ENCODE results near the gene TBX21.

The TBX21 gene

GRCh38 chr17:47697906-47698711 is 34.9 kb upstream of the TBX21 start:
- in situ Hi-C loops (cut with HindIII; ENCODE audit: low sequenced_read_pairs): no loop called here

- in situ Hi-C loops (cut with HindIII; ENCODE audit: low sequenced_read_pairs): no loop called here
These were observed 34.1 kb upstream of the TBX21 start for GRCh38 chr17:47698749-47699535.

- in situ Hi-C loops (cut with HindIII; ENCODE audit: low sequenced_read_pairs): no loop called here
These were observed 33.5 kb upstream of the TBX21 start for GRCh38 chr17:47699536-47699840.

DNA sequence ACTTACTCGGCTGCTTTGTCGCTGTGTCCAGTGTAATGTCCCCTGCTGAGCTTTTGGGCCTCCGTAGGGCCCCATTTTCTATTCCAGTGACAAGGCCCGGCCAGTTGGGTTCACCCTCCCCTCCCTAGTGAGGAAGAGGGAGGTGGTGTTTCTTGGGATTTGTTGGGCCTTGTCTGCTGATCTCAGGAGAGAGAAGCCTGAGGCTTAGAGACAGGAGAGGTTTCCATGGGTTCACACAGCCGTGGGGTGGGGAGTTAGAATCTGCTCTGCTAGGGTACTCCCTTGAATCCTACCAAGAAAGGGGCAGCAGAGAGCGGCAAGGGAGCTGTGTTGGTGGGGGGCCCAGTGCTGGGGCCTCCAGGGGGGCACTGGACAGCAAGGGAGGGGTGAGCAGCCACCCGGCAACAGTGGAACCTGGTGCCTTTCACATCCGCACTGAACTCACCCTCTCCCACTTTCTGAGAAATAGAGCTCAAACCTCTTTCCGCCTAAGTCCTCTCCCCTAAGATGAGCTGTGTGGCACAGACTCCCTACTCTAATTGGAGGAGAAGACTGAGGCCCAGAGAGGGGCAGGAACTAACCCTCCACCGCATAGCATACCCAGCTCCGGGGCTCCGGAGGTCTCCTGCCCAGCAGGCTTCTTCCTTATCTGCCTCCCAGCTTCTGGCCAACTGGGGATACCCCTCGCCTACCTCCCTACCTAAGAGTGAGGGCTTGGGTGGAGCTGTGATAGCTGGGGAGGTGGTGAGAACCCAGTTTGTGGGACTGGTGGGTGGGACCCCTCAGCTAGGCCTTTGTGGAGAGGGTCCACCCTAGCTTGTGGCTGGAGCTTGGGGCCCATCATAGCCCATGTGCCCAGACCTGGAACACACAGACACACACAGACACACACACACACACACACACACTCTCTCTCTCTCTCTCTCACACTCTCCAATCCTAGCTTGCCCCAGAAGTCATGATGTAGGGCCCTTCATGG is 32.3 kb upstream of the TBX21 start:
- in situ Hi-C loops (cut with HindIII; ENCODE audit: low sequenced_read_pairs): no loop called here

DNA sequence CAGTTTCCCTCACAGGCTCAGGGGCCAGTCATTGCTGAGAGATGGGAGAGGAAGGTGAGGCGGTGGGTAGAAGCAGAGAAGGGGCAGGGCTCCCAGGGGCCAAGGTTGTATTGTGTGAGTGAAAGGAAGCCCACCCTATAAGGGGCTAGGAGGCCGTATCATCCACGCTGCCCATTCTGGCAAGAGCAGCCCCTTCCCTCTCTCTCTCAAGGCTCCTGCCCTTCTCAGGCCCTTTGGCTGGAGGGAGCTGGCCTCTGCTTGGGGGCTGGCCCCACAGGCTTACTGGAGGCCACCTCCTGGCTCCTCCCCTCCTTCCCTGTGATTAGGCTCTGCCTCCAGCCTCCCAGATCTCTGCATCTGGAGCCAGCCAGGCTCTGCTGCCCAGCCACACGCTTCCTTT is 31.4 kb upstream of the TBX21 start:
- in situ Hi-C loops (cut with HindIII; ENCODE audit: low sequenced_read_pairs): no loop called here

- in situ Hi-C loops (cut with HindIII; ENCODE audit: low sequenced_read_pairs): no loop called here
These were observed 30.5 kb upstream of the TBX21 start for GRCh38 chr17:47702391-47702995.

- in situ Hi-C loops (cut with HindIII; ENCODE audit: low sequenced_read_pairs): no loop called here
These were observed 29.8 kb upstream of the TBX21 start for GRCh38 chr17:47703191-47703591.

DNA sequence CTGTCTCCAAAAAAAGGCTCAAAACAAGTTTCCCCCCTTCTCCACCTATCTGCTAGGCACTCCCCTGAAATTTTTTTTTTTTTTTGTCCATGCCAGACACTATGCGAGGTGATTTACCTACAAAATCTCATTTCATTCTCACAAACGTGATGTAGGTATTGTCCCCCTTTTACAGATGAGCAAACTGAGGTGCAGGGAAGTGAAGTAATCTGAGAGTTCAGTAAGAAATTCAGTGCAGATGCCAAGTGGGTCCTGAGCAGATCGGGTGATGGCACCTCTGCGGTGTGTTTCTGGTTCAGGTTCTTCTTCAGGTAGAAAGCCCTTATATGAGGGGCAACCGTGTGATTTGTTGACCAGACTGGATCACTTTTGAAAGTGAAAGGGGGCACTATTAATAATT is 29.4 kb upstream of the TBX21 start:
- in situ Hi-C loops (cut with HindIII; ENCODE audit: low sequenced_read_pairs): no loop called here

DNA sequence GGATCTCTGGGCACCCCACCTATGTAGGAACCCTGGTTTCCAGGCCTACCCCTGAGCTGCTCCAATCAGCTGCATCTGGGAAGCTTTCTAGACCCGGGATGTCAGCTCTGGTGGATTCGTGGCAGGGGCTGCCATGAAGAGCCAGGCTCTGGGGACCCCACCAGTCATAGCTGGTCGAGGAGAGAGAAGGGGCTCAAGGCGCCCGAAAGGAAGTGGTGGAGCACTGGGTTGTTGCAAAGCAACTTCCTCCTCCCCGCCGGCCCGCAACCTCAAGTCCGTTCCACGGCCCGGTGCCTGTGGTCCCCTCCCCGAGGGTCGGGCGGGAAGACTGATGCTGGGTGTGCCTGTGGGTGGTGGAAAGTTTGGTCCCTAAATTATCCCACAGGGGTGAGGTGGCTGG is 28.9 kb upstream of the TBX21 start:
- in situ Hi-C loops (cut with HindIII; ENCODE audit: low sequenced_read_pairs): no loop called here

GRCh38 chr17:47704736-47705135 is 28.3 kb upstream of the TBX21 start:
- in situ Hi-C loops (cut with HindIII; ENCODE audit: low sequenced_read_pairs): no loop called here

GRCh38 chr17:47705536-47706530 is 27.2 kb upstream of the TBX21 start:
- in situ Hi-C loops (cut with HindIII; ENCODE audit: low sequenced_read_pairs): no loop called here

DNA sequence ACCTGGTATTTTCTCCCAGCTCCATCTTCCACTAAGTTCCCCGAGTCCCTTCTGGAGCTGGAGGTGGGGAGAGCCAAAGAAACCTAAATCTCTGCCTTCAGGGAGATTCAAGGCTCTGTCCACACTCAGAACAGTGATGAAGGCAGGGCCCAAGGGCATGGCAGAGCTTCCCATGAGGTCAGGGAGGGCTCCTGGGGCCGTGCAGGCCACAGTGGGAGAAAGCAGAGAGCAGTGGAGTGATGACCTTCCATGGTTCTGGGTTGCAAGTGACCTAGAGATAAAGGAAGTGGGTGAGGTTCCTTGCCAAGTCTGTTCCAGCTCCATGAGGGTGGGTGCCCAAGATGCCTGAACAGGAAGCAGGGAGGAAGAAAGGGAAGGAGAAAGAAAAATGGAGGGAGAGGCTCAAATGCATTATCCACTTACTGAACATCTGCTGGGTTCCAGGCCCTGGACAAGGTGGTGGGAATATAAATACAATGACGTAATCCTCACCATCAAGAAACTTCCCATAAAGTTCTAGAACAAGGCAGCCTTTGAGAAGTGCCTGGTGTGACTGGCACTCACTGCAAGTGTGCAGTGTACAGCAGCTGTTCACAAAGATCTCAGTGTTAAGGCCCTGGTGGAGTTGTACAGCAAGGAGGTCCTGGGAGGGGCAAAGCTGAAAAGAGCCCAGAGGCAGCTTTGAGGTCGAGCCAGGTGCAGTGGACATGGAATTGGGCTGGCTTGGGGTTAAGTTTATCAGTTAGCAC is 25.8 kb upstream of the TBX21 start:
- in situ Hi-C loops (cut with HindIII; ENCODE audit: low sequenced_read_pairs): no loop called here

DNA sequence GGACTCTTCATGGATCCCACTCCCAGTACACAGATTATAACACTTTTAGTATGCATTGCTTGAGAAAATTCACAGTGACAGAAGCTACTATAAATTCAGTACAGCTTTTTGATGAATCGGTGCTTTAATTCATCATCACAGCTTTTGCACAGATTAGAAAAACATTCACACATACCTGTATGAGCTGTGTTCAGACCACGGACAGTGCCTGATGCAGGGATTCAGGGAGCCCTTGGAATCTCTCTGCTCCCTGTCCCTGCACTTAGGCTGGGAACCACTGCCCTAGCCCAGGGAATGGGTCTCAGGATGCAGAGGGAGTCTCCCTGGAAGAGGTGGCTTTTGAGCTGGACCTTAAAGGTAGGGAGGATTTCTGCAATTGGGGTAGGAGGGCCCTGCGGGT is 25.2 kb upstream of the TBX21 start:
- in situ Hi-C loops (cut with HindIII; ENCODE audit: low sequenced_read_pairs): no loop called here

- in situ Hi-C loops (cut with HindIII; ENCODE audit: low sequenced_read_pairs): no loop called here
These were observed 24.6 kb upstream of the TBX21 start for GRCh38 chr17:47708312-47708863.

- in situ Hi-C loops (cut with HindIII; ENCODE audit: low sequenced_read_pairs): no loop called here
These were observed 24.0 kb upstream of the TBX21 start for GRCh38 chr17:47708864-47709541.

DNA sequence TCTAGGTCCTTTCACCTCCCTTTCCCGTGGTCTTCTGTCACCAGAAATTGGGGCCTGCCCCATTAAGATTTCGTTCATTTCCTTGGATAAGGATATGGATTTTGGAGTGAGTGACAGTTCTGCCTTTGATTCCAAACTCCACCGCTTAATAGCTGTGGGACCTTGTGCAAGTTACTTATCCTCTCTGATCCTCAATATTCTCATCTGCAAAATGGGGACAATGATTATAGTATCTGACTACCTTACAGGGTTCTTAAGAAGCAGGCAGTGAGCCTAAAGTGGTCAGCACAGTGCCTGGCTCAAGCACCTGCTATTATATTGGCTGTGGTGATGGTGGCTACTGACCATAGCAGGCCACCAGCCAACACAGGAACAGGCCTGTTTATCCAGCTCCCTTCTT is 23.4 kb upstream of the TBX21 start:
- in situ Hi-C loops (cut with HindIII; ENCODE audit: low sequenced_read_pairs): no loop called here

DNA sequence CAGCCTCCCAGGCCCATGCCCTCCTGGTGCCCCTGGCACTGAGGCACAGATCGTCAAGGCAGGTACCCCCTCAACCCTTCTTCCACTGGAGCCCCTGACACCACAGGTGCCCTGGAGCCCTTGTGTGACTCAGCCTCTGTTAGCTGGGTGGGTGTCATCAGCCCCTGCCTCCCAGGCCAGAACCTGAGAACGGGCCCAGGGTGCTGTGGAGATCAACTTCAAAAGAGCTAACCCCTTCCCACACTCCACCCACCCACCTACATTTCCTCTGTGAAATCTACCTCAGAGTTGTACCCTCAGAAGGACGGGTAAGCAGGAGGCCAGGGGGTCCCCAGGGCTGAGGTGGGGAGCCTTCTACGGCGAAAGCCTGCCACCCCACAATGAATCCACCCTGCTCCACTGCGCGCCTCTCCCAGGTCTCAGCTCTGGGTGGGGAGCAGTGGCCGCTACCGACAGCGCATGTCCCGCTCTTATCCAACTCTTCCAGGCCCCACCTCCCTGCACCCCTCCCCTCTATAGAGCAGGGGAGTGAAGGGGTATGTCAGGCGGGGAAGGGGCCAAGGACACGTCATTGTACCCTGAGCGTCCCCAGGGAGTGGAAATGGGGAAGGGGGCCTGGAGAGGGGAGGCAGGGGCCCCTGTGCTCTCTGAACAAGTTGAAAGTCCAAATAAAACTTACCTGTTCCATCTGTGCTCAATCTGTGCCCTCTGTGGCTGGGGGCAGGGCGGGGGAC is 21.5 kb upstream of the TBX21 start:
- in situ Hi-C loops (cut with HindIII; ENCODE audit: low sequenced_read_pairs): no loop called here
